HG03097 (cell line): ENCODE results near the gene PANK4.

ENCODE experiments used
- ATAC-seq: cut with Tn5 transposase; IDR thresholded peaks from one replicate; pipeline ENCODE4 v1.9.1; 2021; ENCODE audit not compliant: unreplicated experiment, low FRiP score

PANK4 gene

GRCh38 chr1:2483026-2483425 lies 43.4 kb downstream of the PANK4 start:
- no peak for ATAC-seq

- no peak for ATAC-seq
Observed at GRCh38 chr1:2482588-2482987, 43.8 kb downstream of the PANK4 start.

- no peak for ATAC-seq
Observed at GRCh38 chr1:2481885-2482284, 44.5 kb downstream of the PANK4 start.

GRCh38 chr1:2480986-2481364 lies 45.4 kb downstream of the PANK4 start:
- ATAC-seq: no peak

- ATAC-seq: no peak
Observed at GRCh38 chr1:2480236-2480985, 46.0 kb downstream of the PANK4 start.

- ATAC-seq: no peak
Observed at GRCh38 chr1:2479618-2480017, 46.8 kb downstream of the PANK4 start.

- no peak for ATAC-seq
Observed at GRCh38 chr1:2479186-2479585, 47.2 kb downstream of the PANK4 start.

- no peak for ATAC-seq
Observed at GRCh38 chr1:2477791-2478499, 48.5 kb downstream of the PANK4 start.

- no peak for ATAC-seq
Observed at GRCh38 chr1:2477309-2477708, 49.1 kb downstream of the PANK4 start.

- no peak for ATAC-seq
Observed at GRCh38 chr1:2476061-2476999, 50.1 kb downstream of the PANK4 start, which contains the start of gene PLCH2. PLCH2 (plus strand) TSS chr1:2476289; CDS start chr1:2476589, 300 bp downstream.

- ATAC-seq: no peak
Observed at GRCh38 chr1:2475571-2475970, 50.8 kb downstream of the PANK4 start.

- no peak for ATAC-seq
Observed at GRCh38 chr1:2474933-2475371, 51.4 kb downstream of the PANK4 start.

- no peak for ATAC-seq
Observed at GRCh38 chr1:2474104-2474844, 52.1 kb downstream of the PANK4 start.

GRCh38 chr1:2473198-2473597 lies 53.2 kb downstream of the PANK4 start:
- no peak for ATAC-seq

- ATAC-seq: no peak
Observed at GRCh38 chr1:2472561-2473177, 53.7 kb downstream of the PANK4 start.

GRCh38 chr1:2472109-2472508 lies 54.3 kb downstream of the PANK4 start:
- ATAC-seq: no peak

- no peak for ATAC-seq
Observed at GRCh38 chr1:2471587-2472001, 54.8 kb downstream of the PANK4 start.

- no peak for ATAC-seq
Observed at GRCh38 chr1:2471159-2471471, 55.3 kb downstream of the PANK4 start.

- no peak for ATAC-seq
Observed at GRCh38 chr1:2470290-2471158, 55.9 kb downstream of the PANK4 start.
